NCI-H2081 treated with DMSO at 0.1 percent for 48 hours (cell line): Measurements from ENCODE around the gene FRMPD4.
A peak's percentile ranks its signal among the peaks of the same experiment; 100 is the strongest.

Experiments used
- DNase-seq: peaks from one replicate; lab custom pipeline; 2025; lab: John Stamatoyannopoulos, UW

The FRMPD4 gene

DNA sequence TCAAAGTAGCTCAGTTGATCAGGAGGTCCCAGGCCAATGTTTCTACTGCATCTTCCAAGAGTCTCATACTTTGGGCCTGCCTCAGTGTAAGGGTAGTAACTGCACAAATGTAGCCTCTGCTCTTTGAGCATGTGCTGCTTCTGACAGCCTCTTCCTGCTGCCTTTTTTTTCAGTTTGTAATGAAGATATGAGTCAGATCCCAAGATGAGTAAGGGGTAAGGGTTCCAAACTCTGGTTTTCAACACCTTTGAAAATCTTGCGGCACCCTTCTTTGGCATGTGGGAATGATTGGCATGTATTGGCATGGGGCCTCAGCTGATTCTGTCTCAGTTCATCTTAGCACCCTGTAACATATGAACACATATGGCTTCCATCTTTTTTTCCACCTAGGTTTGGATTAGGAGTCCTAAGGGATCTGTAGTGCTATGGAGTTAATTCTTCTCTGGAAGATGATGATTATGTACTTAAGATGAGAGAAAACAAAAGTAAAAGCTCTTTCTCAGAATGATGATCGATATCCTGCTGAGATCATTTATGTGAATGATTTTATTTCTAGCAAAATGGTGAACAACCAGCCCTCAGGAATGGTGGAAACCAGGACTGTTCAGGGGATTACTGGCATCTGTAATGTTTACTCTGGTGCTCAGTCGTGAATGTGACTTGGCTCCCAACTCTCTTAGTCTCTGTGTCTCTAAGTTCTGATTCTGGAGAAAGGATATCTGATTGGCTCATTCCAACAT lies 534.3 kb downstream of the FRMPD4 start:
- DNase-seq = no peak

DNA sequence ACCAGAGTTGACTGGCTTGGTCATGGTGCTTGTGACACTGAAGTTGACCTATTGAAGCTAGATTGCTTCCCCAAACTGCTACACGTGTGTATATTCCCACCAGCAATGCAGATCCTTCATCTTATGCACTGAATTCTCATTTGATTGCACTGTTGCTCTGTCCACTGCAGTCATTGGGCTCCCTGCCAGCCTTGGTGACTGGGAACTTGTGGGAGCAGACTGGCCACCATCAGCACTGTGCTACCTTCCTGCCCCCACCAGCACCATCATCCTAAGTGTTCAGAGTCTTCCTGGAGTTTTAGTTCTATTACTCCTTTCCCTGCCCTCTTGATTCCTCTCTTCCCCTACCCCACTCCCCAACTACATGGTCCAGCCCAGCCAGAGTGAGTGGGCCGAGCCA lies 535.2 kb downstream of the FRMPD4 start:
- DNase-seq = no peak

DNA sequence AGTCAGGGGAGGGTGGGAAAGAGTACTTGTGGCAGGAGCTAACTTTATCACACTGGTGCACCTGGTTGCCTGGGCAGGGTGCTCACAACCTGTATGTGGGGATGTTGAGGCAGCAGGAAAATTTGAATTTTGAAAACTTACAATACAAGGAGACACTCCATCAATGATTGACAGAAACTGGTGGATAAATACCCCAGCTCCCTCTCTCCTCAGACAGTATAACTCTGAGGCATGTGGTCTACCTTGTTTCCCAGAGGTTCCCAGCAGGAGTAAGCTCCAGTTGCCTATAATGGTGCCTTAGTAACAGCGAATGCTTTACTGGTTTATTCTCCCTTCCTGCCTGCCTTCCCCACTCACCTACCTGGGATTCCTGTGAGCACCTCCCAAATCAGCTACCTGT lies 541.2 kb downstream of the FRMPD4 start:
- no peak for DNase-seq

DNA sequence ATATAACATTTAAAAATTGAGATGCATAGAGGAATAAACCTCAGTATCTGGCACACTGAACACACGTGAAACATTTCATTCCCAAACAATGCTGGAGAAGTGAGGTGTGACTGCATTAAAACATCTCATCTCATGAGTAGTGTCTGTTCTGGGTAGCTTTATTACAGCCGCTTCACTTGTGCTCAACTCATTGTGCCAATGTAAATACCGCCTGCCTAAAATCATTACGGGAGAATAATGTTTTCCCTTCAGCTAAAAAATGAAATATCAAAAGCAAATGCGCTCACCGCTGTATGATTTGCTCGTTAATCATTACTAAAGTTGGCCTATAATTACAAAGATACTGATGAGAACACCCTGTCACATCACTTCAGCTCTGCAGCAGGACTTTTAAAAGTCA lies 542.8 kb downstream of the FRMPD4 start:
- DNase-seq = no peak

DNA sequence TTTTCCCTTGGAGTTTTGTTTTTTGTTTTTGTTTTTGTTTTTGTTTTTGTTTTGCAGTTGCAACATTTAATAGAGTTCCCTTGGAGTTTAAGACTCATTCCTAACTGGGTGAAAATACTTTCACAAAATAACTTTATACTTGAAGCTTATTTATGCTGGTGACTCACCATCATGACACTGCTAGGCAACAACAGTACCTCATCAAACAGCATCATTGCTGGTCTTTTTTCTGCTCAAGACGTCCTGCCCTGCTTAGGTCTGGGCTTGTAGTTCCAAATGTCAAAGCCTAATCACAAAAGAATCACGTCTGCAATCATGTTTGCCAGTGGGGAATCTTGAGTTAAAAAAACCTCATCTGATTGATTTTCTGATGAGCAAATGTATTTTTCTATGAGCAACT lies 547.3 kb downstream of the FRMPD4 start:
- no peak for DNase-seq

DNA sequence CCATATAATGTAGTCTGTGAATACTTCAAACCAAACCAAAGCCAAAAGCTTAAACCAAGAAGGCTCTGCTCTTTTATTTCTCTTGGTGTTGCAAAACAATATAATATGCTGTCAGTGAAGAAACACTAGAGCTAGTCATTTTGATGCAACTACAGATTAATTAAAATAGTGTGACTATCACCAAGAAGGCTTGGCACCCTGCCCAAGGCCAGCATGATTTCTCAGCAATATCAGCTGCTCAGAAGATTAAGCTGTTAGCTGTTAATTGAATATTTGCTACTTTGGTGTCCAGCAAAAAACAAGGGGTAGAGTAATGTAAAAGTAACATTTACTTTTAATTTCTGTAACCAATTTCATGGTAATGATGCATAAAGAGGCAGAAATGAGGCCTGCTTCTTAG lies 548.1 kb downstream of the FRMPD4 start:
- DNase-seq = no peak

DNA sequence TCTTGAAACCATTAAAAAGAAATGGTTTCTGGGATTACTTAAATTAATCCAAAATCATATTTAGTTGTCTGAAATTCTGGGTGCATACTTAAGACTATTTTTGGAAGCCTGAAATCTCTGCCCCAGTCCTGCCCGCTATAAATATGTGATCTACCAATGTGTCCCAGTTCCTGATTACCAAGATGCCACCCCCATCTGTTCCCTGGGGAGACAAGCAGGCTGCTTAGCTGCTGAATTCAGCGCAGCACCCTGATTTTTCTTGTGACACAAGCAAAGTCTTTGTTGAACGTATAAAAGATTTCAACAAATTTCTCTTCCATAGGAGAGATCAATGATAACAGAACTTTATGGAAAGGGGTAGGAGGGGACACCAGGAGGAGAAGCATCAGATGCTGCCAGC lies 552.4 kb downstream of the FRMPD4 start:
- no peak for DNase-seq

DNA sequence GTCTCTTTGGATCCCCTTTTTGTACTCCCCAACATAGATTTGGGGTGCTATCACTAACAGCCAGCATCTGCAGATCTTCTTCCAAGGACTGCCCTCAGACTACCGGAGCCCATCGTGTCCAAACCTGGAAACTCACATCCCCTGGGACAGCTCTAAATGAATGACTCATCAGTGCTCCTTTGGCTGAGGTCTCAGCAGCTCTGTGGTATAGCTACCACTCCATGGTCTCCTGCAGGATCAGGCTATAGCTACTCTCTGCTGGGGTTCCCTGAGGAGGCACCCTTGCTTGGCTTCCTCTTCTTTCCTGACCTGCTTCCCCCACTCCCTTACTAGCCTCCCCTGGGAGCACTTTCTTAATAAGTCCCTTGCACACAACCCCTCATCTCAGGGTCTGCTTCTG lies 555.5 kb downstream of the FRMPD4 start:
- no peak for DNase-seq

DNA sequence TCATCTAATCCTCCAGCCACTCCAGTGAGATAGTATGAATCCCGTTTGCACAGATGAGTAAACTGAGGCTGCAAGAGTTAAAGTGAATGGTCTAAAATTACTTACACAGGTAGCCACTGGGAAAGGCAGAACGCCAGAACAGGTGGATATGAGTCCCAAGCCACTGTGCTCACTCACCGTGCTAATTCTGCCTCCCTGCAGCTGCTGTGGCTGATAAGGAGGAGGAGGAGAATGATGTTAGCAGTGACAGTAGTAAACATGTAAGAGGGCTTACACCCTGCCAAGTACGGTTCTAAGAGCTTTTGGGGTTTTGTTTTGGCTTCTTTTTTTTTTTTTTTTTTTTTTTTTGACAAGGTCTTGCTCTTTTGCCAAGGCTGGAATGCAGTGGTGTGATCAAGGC lies 562.5 kb downstream of the FRMPD4 start:
- DNase-seq = no peak

DNA sequence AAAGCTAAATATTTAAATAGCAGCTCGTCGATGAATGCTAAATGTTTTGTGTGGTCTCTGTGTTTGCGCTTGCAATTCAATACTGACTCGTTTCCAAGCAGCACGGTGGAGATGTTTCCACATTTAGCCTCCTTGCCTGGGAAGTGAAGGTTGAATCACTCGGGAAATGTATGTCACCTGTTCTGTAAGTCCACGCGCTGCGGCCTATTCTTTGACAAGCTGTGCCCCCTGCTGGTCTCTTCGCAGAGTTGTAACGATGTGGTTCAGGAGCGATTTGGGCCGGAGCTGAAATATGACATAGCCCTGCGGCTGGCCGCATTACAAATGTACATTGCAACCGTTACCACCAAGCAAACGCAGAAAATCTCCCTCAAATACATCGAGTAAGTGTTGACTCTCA lies 563.4 kb downstream of the FRMPD4 start:
- peak; percentile 69 for DNase-seq

DNA sequence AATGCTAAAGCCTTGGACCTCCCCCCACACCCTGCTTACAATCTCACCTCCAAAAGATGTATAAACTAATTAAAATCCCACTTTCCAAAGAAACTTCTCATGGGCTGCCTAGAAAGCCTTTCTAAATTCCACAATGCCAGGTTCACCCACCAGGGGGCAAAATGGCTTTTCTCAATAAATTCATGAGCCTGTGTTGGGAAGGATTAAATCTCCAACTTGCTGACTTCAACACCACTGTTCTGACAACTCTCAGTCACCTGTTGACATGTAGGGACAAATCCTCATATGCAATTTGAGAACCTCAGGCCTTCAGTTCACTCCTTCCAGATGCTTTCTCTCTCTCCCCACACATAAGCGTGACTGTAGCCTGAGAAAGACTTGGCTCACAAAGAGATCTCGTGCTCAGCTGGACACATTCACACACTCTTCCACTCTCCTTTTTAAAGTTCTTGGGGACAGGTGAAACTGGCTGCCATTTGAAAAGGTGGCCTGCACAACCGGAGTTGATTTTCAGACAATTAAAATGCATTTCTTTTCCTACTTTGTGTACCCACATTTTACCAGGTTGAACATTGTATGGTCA lies 564.3 kb downstream of the FRMPD4 start:
- no peak for DNase-seq

DNA sequence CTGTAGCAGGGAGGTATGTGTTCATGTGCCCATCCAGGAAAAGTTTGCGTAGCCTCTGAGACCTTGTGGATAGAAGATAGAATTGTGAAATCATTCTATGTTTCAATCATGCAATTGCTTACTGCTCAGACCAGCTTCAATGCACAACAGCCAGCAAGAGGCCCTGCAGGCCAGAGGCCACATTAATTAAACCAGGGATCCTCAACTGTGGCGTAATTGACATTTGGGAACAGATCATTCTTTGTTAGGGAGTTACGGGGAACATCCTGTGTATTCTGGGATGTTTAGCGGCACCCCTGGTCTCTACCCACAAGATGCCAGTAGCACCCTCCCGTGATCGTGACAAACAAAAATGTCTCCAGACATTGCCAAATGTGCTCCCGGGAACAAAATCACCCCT lies 566.4 kb downstream of the FRMPD4 start:
- no peak for DNase-seq

DNA sequence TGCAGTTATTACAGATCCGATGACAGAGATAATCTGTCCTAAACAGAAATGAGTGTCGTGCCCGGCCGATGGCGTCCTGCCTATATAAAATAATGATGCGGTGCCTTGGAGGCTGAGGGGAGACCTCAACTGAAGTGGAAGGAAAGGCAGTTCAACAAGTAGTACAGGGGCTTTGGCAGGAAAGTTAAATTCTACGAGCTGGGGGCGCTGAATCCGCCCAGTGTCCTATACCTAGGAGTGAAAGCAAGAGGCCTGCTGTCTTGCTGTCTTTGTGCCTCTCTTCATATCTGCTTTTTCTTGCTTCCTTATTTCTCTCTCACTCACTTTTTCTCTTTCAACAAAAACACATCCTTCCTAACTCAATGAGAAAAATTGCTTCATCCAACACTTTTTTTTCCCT lies 570.8 kb downstream of the FRMPD4 start:
- no peak for DNase-seq

DNA sequence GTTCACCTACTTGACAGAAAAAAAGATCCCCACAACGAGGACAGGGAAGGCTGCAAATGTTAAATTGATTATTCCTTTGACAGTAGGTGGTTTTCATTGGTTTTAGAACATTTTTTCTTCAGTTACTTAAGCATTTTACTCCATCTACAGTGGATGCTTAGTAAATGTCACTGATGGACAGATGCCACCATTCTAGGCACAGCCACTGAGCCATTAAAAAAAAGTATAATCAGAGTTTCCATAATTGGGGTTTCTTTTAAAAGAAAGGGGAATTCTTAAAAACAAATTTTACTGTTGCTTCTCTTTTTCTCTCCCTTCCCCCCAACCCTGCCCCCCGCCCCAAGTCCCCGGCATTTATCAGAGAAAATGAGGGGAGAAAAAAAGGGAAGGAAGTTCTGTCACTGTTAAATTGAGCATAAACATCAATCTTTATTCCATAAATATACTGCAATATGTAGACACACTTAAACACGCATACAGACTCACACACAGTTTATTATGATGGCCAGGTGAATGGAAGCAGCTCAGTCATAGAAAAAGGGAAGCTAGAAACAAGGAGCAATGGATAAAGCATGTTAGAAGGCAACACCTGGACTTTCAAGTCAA lies 573.3 kb downstream of the FRMPD4 start:
- DNase-seq = no peak

DNA sequence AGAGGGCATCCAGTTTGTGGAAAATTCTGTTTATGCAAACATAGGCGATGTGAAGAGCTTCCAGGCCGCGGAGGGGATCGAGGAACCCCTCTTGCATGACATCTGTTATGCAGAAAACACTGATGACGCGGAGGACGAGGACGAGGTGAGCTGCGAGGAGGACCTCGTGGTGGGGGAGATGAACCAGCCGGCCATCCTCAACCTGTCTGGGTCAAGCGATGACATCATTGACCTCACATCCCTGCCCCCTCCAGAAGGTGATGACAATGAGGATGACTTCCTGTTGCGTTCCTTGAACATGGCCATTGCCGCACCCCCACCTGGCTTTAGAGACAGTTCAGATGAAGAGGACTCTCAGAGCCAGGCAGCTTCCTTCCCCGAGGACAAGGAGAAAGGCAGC lies 578.3 kb downstream of the FRMPD4 start:
- no peak for DNase-seq

DNA sequence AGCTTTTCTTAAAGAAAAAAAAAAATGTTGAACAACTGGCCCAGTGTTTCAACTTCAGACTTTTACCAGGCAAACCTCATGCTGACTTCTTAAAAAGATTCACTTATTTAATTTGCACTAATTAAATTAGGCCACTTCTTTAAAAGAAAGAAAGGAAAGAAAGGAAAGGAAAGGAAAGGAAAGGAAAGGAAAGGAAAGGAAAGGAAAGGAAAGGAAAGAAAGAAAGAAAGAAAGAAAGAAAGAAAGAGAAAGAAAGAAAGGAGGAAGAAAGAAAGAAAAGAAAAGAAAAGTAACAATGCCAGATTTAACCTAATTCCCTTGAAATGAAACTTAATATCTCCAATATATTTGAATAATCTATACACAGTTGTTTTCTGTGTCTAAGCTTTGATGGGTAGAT lies 581.6 kb downstream of the FRMPD4 start:
- no peak for DNase-seq

DNA sequence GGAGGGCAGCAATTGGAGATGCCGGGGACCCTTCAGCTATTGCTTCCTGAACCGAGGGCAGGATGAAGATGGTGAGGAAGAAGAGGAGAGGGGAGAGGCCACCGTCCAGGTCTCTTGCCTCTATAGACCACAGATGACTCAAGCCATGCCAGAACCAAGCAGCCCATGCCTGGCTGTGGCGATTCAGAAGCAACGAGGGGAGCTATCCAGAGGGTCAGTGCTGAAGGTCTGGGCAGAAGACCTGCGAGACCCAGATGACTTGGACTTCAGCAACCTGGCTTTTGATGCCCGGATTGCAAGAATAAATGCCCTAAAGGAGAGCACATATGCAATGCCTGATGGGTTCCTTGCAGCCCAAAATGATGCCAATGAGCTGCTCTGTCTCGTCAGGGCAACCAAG lies 582.8 kb downstream of the FRMPD4 start:
- no peak for DNase-seq

DNA sequence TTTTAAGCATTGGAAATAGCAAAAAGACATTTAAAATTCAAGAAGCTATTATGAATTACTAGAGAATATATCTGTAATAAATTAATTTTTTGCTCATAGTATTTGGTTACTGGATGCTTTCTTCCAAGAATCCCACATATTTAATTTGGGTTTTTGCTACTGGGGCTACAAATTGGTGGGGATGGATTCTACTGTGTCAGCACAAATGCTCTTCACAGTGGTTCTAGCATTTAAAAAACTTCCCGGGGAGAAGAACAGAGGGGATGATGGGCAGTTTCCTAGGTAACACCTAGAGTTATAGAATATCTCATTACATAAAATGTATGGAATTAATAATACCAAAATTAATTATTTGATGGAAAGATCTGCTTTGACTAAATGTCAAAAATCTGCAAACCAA lies 584.0 kb downstream of the FRMPD4 start:
- no peak for DNase-seq

DNA sequence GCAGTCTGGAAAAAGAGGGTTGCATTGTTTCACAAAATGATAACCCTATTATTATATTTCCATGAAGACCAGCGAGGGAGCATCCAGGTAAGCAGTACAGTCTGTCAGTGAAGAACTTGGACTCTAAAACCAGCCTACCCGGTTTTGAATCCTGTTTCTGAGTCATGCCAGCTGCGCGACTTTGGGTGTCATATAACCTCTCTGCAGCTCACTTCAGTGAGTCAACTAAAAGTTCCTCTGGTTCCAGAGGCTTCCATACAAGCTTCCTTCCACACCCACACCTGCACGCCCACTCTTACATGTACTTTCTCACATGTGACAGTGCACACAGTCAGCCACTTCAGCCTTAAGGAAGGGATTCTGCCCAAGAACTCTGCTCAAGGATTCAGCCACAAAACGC lies 603.1 kb downstream of the FRMPD4 start:
- DNase-seq = no peak

DNA sequence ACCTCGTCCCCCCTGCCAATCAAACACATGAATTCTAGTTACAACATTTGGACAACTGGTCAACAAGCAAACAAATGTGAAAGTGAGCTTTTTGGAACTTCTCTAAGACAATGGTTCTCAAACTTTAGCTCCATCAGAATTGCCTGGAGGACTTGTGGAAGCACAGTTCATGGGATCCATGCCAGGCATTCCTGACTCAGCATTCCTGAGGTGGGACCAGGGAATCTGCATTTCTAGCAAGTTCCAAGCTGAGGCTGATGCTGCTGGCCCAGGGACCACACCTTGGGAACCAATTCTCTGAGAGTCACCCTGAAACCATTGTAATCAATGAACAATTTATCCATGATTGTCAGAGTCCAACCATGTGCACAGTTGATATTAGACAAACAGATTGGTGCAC lies 609.2 kb downstream of the FRMPD4 start:
- DNase-seq = no peak

DNA sequence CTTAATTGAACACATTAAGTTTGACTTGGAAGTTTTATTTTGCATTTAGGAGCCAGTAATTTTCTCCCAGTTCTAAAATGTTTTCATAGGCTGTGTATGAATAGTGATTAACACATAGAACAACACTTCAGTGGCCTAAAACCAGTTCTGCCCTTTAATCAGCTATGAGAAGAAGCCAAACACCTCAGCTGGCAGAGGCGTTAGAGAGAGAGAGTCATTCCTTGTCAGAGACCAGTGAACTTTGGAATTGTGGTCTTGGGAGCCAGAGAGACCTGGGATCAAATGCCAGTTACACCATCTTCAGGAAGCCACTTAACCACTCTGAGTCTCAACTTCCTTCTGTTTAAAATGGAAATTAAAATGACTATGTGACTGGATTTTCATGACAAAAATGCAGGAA lies 613.6 kb downstream of the FRMPD4 start:
- no peak for DNase-seq

DNA sequence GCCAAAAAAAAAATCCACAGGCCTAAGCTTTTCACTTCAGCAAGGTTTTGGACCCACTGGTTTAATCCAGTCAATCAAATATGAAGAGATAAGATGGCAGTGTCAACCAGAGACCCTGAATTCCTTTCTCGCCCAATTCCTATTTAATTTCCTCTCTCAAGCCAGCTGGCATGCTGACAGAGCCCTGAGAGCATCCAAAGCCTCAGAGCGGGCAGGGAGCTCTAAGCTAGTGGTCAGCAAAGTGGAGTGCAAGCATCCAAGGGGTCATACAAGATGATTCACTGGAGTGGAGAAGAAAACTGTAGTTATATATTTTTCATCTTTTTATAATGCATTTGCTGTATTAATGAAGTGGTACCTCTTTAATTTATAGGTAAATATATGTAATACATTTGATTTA lies 615.1 kb downstream of the FRMPD4 start:
- no peak for DNase-seq

DNA sequence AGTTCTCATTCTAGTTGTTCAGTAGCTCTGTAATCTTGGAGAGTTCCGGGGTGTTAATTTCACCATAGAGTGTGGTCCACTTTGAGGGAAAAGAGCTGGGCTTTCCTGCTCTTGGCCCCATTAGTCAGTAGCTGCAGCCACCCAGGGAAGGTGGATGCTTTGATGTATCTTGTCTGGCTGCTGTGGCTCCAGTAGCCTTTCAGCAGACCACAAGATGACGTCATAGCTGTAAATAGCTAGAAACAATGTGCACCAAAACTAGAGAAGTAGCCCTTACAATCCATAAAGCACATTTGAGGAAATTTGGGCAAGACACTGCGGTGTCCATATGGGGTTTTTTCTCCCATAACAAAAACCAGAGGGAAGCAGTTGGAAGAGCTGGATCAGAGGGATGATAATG lies 620.0 kb downstream of the FRMPD4 start:
- no peak for DNase-seq

DNA sequence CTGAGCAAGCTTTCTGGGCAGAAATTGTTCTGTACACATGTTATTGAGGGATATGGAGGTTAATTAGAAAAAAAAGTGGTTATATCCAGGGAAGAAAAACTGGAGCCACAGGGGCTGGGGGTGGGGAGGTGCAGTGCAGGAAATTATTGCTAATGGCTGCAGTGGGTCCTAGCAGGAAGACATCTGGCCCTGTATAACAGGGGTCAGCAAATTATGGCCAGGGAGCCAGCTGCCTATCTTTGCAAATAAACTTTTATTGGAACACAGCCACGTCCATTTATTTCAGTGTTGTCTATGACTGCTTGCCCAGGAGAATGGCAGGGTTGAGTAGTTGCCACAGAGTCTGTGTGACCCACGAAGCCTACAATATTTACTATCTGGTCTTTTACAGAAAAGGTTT lies 629.6 kb downstream of the FRMPD4 start:
- DNase-seq = no peak
